Measurements from ENCODE around the gene SLC2A6.

DNA sequence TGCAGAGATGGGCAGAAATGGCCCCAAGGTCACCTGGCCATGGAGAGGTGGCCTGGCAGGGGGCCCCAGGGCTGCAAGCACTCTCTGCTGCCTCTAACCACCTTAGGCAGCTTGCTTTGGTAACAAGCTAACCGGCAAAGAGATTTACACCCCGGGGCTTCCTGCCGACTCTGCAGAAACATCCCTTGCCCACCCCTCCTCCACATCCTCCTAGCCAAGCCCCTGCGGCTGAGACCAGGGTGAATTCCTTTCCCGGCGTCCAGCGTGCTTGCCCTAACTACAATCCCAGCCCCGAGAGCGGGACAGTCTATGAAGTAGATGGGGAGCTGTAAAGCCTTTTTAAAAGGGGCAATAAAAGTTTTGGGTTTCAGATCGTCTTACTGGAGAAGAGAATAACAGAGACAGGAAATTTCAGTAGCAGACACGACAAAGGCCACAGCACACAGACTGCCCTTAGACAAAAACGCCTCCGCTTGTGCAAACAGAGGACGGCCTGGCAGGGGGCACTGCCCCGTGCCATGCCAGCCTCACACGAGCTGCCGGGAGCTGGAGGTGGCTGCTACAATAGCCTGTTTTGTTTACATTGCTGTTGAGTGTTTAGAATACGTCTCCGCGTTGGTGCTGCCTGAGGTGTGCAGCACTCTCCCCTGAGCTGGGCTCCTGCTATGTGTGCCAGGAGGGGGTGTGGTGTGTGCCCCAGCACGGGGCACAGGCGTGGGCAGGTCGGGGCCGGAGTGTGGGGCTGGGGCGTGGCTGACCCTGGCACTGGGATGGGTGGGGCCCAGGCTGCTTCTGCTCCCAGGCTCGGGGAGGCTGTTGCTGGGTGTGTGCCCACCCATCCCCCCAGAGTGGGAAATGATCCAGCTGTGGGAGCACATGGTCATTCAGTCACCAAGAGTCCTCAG, 30.5 kb upstream of the SLC2A6 start:
- TF ChIP-seq, protein P1, sequence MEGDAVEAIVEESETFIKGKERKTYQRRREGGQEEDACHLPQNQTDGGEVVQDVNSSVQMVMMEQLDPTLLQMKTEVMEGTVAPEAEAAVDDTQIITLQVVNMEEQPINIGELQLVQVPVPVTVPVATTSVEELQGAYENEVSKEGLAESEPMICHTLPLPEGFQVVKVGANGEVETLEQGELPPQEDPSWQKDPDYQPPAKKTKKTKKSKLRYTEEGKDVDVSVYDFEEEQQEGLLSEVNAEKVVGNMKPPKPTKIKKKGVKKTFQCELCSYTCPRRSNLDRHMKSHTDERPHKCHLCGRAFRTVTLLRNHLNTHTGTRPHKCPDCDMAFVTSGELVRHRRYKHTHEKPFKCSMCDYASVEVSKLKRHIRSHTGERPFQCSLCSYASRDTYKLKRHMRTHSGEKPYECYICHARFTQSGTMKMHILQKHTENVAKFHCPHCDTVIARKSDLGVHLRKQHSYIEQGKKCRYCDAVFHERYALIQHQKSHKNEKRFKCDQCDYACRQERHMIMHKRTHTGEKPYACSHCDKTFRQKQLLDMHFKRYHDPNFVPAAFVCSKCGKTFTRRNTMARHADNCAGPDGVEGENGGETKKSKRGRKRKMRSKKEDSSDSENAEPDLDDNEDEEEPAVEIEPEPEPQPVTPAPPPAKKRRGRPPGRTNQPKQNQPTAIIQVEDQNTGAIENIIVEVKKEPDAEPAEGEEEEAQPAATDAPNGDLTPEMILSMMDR (IDR thresholded peaks at IDR 0.05 in 4 of 5, conservative IDR thresholded peaks at IDR 0.05 in 1 of 5), result no peak
- no peak for TF ChIP-seq POLR2A (IDR thresholded peaks at IDR 0.05)
